ENCODE results near the gene NMRAL1.

The NMRAL1 gene

DNA sequence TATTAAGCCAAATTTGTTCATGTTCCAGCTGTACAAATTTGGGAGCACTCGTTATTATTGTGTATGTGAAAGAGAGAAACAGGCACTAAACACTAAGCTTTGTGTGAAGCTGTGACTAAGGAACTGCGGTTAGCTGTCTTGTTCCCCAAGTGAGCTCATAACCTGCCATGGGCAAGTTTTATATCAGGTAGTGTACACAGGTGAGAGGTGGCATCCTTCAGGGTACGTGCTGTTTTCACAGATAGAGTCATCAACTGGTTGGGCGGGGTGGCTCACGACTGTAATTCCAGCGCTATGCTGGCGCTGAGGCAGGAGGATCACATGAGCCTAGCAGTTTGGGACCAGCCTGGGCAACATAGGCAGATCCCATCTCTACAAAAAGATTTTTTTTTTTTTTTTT is 45.9 kb downstream of the NMRAL1 start:
- FAIRE-seq (no peak), DNase-seq (ENCODE audit: insufficient read length, low spot score) (no peak)

DNA sequence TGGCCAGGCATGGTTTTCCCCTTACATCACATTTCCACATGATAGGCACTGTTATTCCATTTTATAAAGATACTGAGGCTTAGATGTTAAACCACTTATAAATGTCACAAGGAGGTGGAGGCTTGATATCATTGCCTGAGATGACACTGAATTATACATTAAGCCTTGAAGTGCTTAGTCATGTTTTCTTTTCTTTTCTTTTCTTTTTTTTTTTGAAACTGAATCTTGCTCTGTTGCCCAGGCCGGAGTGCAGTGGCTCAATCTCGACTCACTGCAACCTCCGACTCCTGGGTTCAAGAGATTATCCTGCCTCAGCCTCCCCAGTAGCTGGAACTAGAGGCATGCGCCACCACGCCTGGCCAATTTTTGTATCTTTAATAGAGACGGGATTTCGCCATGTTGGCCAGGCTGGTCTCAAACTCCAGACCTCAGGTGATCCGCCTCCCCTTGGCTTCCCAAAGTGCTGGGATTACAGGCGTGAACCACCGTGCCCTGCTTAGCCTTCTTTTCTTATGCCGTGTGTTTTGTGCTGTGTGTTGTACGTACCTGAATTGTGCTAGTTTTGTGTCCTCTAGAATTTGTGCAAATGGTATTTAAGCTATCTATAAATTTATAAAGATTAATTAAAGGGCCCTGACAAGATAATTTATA is 47.6 kb downstream of the NMRAL1 start:
- FAIRE-seq (no peak), DNase-seq (ENCODE audit: insufficient read length, low spot score) (no peak)

DNA sequence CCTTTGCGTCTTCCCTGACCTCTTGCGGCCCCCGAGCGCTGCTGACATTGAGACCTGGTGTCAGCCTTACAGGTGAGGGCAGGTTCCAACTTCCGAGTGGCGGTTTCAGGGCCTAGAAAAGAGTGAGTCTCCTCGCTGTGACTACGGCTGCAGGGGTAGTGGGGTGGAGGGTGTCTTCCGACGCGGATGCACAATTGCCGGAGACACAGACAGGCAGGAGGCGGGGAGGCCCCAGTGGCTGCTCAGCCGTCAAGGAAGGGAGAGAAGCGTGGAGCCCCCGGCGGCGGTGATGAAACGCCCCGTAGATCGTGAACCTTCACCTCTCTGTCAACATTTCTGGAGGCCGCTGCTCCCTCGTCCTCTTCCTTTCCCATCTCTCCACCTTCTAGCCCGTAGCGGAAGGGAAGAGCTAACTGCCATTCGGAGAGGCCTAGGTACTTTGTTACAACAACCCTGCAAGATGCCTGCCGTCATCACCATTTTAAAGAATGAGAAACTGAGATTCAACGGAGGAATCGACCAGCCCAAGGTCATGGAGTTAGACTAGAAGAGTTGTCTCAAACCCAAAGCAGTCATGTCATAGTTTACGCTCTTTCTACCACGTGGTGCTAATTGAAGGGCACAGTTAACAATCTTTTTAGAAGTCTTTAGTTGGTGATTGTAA is 48.3 kb downstream of the NMRAL1 start:
- DNase-seq (ENCODE audit: insufficient read length, low spot score) (no peak), FAIRE-seq (peak; percentile 4)

DNA sequence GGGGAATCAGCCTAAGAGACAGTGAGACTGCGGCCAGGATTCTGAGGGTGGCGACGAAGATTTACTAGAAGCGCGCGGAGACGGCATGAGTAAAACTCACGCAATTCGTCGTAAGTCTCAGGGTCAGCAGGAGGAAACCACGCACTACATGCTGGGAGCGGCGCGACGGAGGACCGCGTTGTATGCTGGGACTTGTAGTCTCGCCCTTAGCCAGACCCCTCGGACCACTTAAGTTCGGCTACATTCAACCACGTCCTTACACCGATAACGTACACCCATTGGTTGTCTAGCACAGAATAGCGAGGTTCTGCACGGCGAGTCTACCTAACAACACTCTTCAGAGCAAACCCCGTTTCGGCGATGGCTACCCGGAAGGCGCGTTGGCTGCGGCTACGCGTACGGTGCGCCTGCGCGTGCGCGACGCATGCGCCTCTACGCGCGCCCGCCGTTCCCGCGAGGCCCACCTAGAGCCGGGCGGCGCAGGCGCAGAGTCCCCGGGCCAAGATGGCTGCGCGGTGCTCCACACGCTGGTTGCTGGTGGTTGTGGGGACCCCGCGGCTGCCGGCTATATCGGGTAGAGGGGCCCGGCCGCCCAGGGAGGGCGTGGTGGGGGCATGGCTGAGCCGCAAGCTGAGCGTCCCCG is 48.9 kb downstream of the NMRAL1 start, which contains the start of gene DNAJA3:
Gene DNAJA3, plus strand, starts transcription at position 491 of the 643 bp plus-strand sequence. Its CDS starts 14 bp downstream, at position 505.
- DNase-seq (ENCODE audit: insufficient read length, low spot score): peak; percentile 94
- FAIRE-seq: peak; percentile 97

DNA sequence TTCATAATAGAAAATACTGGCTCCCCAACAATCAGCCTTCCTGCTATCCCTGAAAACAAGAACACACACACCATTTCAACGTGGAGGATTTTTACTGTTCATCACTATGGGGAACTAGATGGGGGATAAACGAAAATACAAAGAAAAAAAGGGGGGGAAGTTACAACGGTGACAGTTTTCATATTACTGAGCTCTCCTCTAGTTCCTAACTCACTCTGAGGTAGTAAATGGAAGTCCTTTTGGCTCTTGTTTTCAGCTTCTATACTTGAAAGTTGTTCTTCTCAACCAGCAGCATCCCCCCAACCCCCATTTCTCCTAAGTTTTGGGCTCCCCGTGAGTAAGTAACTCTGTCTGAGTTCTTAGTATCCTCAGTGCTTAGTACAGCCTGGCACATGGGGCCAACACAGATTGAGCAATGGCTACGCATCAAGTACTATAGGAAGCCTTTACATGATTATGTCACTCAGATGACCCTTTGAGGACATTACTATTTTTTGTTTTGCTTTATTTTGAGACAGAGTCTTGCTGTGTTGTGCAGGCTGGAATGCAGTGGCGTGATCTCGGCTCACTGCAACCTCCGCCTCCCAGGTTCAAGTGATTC is 53.8 kb downstream of the NMRAL1 start:
- no peak for FAIRE-seq
- no peak for DNase-seq (ENCODE audit: insufficient read length, low spot score)

DNA sequence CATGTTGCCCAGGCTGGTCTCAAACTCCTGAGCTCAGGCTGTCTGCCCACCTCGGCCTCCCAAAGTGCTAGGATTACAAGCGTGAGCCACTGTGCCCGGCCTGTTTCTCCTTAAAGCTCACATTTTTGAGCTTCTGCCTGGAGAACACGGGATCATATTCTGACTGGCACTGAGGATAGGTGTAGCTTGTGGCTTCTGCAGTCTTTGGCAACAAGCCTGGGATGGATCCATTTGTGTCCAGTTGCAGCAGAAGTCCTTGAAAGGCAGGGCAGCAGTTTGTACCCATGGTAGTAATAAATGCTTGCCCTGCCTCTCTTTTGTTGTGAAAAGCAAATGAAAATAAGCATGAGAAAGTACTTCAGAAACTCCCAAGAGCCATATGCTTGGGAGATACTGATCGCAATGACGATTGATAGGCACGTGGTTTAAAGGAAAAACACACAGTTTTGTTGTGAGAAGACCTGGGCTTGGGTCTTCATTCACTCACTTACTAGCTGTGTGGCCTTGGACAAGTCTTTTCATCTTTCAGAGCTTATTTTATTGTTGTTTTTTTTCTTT is 54.9 kb downstream of the NMRAL1 start:
- FAIRE-seq (no peak), DNase-seq (ENCODE audit: insufficient read length, low spot score) (no peak)

DNA sequence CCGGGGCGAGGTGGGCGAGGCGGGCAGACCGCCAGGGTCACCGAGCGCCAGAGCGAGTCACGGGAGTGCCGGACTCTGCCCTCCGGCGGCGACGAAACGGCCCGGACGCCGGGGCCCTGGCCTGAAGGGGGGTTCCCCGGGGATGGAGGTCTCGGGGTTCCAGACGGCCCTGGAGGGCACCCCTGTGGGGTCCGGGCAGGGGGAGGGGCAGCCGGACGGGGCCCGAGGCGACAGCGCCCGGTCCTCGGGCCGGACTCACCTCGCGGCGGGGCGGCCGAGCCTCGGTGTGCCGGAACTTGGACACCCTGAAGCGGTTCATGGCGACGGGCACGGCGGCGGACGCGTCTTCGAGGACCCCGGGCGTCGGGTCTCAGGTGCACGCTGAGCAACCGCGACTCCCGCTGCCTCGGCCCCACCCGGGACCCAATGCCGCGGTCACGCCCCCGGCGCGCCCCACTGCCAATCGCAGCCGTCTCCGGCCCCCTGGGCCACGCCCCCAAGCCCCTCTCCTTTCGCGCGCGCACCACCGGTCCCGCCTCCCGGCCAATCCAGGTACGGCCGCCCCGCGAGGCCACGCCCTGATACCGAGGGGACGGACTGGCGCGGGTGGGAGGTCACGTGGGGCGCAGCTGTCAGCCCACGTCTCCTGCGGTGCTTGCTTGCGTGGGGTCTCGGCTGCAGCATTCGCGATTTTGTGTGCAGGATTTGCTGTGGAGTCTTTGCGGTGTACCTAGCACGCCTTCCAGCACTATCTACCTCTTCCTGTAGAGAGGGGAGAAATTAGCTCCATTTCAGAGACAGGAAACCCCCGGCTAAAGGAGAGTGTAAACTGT is 58.0 kb downstream of the NMRAL1 start, which contains the start of gene CORO7:
Gene CORO7, minus strand, starts transcription at position 397 of the 833 bp plus-strand sequence. Its CDS starts 78 bp downstream, at position 319.
- peak; percentile 75 for FAIRE-seq
- peak; percentile 82 for DNase-seq (ENCODE audit: insufficient read length, low spot score)

DNA sequence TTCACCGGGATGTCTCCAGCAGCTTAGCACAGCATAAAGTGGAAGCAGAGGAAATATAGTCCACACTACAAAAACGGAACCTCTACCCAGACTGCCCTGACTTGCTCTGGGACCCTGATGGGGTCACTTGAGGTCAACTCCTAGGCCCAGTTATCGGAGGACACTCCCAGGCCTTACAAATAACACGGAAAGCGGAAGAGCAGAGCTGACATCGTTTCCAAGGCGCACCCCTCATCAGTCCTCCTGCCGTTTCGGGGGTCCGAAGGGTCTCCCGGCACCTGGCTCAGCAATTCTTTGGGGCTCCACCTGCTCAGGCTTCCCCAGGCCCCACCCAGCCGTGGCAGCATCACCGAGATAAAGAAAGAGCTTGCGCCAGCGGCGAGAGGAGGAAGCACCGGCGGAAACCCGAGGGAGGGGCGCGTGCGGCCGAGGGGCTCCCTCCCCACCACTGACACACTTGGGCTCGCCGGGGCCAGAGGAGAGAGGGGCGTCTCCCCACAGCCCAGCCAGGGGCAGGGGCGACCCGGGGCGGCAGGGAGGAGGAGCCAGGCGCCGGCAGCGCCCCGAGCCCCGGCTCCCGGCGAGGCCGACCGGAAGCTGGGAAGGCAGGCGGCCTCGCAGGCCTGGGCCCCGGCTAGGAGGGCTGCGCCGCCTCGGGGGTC is 58.8 kb downstream of the NMRAL1 start:
- FAIRE-seq: peak; percentile 31
- no peak for DNase-seq (ENCODE audit: insufficient read length, low spot score)

DNA sequence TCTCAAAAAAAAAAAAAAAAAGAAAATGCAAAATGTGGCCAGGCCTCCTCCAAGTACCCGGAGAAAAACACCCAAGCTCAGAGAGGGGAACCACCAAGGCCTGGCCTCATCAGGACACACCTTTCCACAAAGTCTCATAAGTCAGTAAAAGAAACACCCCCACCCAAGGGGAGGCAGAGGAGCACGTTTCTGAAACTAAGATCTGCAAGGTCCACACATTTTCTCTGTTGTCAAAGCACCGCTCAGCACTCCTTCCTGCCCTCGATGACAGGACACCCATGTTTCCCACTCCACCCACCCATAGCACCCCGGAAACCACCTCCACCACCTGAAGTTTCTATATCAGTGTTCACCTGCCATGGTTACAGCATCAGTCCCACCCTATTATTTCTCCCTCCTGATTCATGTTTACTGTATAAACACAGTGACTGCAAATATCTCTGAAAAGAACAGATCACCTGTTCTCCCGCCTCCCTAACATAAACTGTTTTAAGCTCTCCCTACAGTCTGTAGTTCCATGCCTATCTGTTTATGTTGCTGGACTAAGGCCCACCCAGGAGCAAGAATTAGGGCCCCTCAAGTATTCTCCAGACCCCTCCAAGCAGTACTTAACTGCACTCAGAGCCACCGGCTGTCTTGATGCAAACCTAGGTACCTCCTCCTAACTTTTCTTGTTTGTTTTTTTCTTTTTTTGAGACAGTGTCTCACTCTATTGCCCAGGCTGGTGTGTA is 60.1 kb downstream of the NMRAL1 start:
- peak; percentile 97 for FAIRE-seq
- peak; percentile 92 for DNase-seq (ENCODE audit: insufficient read length, low spot score)

DNA sequence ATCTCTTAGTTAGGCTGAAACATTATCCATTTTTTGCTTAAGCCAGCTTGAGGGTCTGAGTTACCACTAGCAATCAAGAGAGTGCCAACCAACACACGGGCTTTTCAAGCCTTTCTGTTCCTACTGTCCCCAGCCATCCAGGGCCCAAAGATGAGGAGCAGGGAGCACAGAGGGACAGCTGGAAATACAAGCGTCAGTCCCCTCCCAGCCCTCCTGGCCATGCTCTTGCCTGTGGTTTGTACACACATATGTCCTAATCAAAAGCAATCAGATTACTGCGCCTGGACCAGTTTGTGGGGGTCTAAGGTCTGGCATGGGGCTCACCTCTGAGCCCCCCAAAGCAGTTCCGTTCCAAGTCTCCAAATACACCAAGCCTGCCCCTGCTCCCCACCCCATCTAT is 61.6 kb downstream of the NMRAL1 start:
- no peak for DNase-seq (ENCODE audit: insufficient read length, low spot score)
- no peak for FAIRE-seq

DNA sequence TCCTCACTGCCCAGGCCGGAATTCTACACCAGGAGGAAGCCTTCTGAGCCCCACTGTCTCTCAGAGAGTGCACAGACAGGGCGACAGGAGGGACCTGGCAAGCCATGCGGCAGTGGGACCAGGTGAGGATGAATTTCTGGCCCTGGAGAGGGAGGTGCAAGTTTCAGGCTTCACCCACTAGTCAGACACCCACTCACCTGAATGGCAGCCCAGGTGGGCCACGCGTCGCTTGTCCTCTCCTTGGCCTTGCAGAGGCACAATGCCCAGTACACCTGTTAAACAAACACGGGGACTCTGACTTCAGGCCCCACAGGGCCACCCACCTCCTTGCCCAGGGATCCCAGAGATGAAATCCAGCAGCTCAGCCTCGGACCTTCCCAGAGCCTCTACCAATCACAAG is 62.3 kb downstream of the NMRAL1 start:
- no peak for DNase-seq (ENCODE audit: insufficient read length, low spot score)
- no peak for FAIRE-seq

Measured in GM19239 (cell line).